HPDE6-E6E7 (cell line): ENCODE measurements around the gene SMYD5.

Experiments
- DNase-seq: peaks from one replicate; pipeline ENCODE4 v3.0.0; 2011; ENCODE audit warnings: missing footprints; ENCODE audit errors: extremely low spot score

The SMYD5 gene

GRCh38 chr2:73205611-73206010 lies 8.4 kb upstream of the SMYD5 start:
- DNase-seq: no peak

GRCh38 chr2:73208258-73208657 lies 5.8 kb upstream of the SMYD5 start:
- DNase-seq: no peak

GRCh38 chr2:73210019-73210418 lies 4.0 kb upstream of the SMYD5 start:
- DNase-seq: no peak

- no peak for DNase-seq
Measured at GRCh38 chr2:73210696-73211095, 3.3 kb upstream of the SMYD5 start.

- no peak for DNase-seq
Measured at GRCh38 chr2:73212098-73212447, 2.0 kb upstream of the SMYD5 start.

- peak; percentile 74 for DNase-seq
Measured at GRCh38 chr2:73212448-73213176, 1.4 kb upstream of the SMYD5 start.

- DNase-seq: no peak
Measured at GRCh38 chr2:73215254-73215653, 1.2 kb downstream of the SMYD5 start.

- no peak for DNase-seq
Measured at GRCh38 chr2:73217160-73217559, 3.1 kb downstream of the SMYD5 start.

GRCh38 chr2:73217826-73218225 lies 3.8 kb downstream of the SMYD5 start:
- DNase-seq: no peak

- DNase-seq: no peak
Measured at GRCh38 chr2:73218298-73218697, 4.3 kb downstream of the SMYD5 start.

- no peak for DNase-seq
Measured at GRCh38 chr2:73223821-73224220, 9.8 kb downstream of the SMYD5 start.

GRCh38 chr2:73225513-73226360 lies 11.7 kb downstream of the SMYD5 start:
- no peak for DNase-seq

GRCh38 chr2:73227086-73227485 lies 13.0 kb downstream of the SMYD5 start:
- DNase-seq: no peak

GRCh38 chr2:73228631-73229030 lies 14.6 kb downstream of the SMYD5 start:
- DNase-seq: no peak

GRCh38 chr2:73232403-73233153 lies 18.5 kb downstream of the SMYD5 start:
- no peak for DNase-seq

- peak; percentile 99 for DNase-seq
Measured at GRCh38 chr2:73233154-73233931, 19.3 kb downstream of the SMYD5 start, which contains the start of gene PRADC1. Gene PRADC1, minus strand, starts transcription at chr2:73233239. Its CDS starts 79 bp downstream, at chr2:73233160.

- DNase-seq: peak; percentile 86
Measured at GRCh38 chr2:73233932-73234832, 20.1 kb downstream of the SMYD5 start, which contains the start of gene CCT7. Gene CCT7, plus strand, starts transcription at chr2:73234308. Its CDS starts 71 bp downstream, at chr2:73234379.

GRCh38 chr2:73235315-73236028 lies 21.4 kb downstream of the SMYD5 start:
- DNase-seq: no peak

GRCh38 chr2:73237168-73237567 lies 23.1 kb downstream of the SMYD5 start:
- DNase-seq: no peak

GRCh38 chr2:73238149-73238548 lies 24.1 kb downstream of the SMYD5 start:
- DNase-seq: no peak
